GM21723 (cell line): ENCODE data around the gene ZNF415.
"Not testable (repeated sequence)": the region's sequence is repeated elsewhere in the genome, so short reads cannot be mapped to it uniquely, and the experiment has no call there.

Source experiments
- ATAC-seq: cut with Tn5 transposase; IDR thresholded peaks from one replicate; pipeline ENCODE4 v1.9.1; 2021; ENCODE audit warnings: mild to moderate bottlenecking, moderate library complexity; ENCODE audit not compliant: unreplicated experiment

Gene ZNF415

GRCh38 chr19:53132141-53132991 is at the start of gene ZNF415:
ZNF415 (minus strand) TSS chr19:53132910; CDS start chr19:53122676, 10,234 bp downstream.
- no peak for ATAC-seq

- ATAC-seq = no peak
Observed at GRCh38 chr19:53182202-53182601, 49.5 kb upstream of the ZNF415 start.

GRCh38 chr19:53177986-53178385 is 45.3 kb upstream of the ZNF415 start:
- ATAC-seq = no peak

- ATAC-seq = no peak
Observed at GRCh38 chr19:53172889-53173288, 40.2 kb upstream of the ZNF415 start.

- ATAC-seq = no peak
Observed at GRCh38 chr19:53165691-53166091, 33.0 kb upstream of the ZNF415 start.

- ATAC-seq = no peak
Observed at GRCh38 chr19:53161123-53161522, 28.4 kb upstream of the ZNF415 start.

GRCh38 chr19:53160350-53160749 is 27.6 kb upstream of the ZNF415 start:
- no peak for ATAC-seq

DNA sequence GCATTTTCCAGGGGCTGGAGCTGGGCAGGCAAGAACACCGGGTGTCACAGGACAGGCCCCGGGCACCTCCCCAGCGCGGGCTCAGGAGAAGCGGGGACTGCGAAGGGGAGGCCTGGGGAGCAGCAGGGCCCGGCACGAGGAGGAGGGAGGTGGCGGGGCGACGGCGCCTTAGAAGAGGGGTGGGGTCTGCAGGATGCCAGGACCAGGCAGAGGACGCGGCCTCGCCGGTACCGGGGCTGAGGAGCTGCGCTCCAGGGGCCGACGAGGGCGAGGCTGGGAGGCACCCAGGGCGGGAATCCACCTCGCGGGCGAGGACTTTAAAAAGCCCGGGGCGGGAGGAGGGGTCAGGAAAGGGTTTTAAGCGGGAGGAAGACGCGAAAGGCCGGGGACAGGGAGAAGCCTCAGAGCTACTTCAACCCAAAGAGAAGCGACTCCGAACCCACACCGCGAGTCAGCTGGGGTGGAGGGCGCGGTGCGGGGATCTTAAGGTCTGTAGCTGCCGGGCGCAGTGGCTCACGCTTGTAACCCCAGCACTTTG is 25.5 kb upstream of the ZNF415 start:
- ATAC-seq = no peak

DNA sequence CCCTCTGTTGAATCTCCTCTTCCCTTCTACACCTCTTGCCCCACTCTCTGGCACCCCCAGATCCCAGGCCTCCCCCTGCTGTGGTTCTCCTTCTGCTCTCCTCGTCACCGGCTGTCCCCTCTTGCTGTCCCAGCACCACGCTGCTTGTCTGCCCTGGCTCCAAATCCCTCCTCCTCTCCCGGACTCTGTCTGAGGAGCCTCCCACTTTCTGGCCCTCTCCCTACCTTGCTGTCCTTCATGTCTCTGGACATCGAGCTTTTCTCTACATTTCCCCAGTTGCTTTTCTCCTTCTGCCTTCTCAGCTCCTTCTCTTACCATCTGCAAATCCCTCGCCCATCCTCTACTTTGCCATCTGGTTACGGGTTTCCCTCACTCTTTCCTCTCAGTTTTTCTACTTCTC is 24.9 kb upstream of the ZNF415 start:
- ATAC-seq = no peak

DNA sequence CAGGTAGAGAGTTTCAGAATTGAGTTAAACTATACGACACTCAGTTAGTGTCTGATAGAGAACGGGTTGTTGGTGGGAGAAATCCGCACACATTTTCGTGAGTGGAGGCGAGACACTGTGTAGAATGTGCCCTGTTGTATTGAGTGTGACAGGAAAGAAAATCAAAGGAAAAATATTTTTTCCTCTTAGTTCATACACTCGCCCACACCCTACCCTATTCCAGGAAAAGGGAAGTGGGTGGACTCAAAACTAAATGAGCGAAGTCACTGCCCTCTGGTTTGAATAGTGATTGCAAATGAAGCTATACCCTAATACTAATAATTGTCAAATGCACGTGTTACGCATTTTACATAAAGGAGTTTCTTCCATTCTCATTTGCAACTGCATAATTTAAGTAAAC is 24.1 kb upstream of the ZNF415 start:
- no peak for ATAC-seq

- no peak for ATAC-seq
Observed at GRCh38 chr19:53147645-53148044, 14.9 kb upstream of the ZNF415 start.

GRCh38 chr19:53140351-53140750 is 7.6 kb upstream of the ZNF415 start:
- no peak for ATAC-seq

- no peak for ATAC-seq
Observed at GRCh38 chr19:53136432-53136831, 3.7 kb upstream of the ZNF415 start.

- no peak for ATAC-seq
Observed at GRCh38 chr19:53131727-53132126, 983 bp downstream of the ZNF415 start.

GRCh38 chr19:53131085-53131590 is 1.6 kb downstream of the ZNF415 start:
- no peak for ATAC-seq

DNA sequence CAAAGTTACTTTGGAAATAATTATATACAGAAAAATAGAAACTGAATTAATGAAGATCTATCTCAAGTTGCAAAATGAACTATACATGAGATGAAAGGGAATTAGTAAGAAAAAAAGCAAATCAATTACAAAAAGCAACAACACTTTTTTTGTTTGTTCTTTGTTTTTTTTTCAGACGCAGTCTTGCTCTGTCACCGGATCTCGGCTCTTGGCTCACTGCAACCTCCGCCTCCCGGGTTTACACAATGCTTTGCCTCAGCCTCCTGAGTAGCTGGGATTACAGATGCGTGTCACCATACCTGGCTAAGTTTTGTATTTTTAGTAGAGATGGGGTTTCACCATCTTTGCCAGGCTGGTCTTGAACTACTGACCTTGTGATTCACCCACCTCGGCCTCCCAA is 2.2 kb downstream of the ZNF415 start:
- ATAC-seq = no peak

- not testable (repeated sequence) for ATAC-seq
Observed at GRCh38 chr19:53126733-53127526, 5.8 kb downstream of the ZNF415 start.

DNA sequence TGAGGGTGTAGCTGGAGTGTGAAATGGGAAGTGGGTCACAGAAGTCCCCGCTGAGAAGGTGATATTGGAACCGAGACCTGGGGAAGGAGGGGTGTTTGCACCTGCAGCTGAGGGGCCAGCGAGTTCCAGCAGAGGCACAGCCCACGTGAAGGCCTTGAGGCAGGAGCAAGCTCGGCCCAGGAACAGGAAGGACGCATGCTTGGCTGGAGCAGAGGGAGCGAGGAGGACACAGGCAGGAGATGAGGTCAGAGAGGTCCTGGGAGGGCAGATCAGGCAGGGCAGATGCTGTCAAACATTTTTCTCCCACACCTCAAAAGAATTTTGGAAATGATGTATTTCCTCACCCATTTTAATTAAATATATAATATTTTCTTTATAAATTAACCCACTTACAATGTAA is 9.3 kb downstream of the ZNF415 start:
- no peak for ATAC-seq

DNA sequence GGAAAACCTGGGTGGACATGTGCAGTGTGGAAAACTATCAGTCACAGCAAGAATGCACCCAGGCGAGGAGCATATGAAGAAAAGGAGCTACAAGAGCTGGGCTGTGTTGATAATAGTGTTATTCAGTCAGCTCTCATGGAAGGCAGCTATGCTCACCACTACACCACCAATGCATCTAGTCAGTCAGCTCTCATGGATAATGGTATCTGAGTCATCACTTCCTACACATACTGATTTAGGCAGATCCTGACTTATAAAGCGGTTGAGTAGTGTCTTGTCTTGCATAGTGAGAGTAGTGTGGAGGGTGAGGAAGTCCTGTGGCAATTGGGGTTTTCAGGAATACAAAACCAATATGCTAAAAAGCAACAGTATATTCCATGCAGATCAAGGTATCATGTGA is 20.4 kb downstream of the ZNF415 start:
- no peak for ATAC-seq

DNA sequence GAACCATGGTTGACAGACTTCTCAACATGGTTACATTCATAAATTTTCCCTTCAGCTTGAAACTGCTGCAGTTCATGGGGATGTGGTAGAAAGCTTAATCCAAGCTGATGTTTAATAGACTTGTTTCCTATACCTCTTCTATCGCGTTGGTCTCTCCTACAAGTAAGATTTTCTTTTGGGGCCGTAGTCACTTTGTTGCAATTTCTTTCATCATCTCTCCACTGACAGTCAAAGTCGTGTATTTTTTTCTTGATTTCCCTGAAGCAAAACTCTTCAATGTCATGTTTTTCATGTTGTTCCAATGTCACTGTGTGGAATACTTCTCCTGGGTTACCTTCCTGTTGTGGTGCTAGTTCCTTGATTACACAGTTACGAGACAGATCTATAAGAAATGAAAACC is 23.2 kb downstream of the ZNF415 start:
- no peak for ATAC-seq
